COLO668 (cell line): ENCODE measurements around the gene ABCF3.

Experiments
- DNase-seq: peaks from one replicate; lab custom pipeline; 2025; ENCODE audit not compliant: unreplicated experiment; lab: John Stamatoyannopoulos, UW

The ABCF3 gene

GRCh38 chr3:184184546-184185230, 1.3 kb upstream of the ABCF3 start:
- DNase-seq = no peak

GRCh38 chr3:184185461-184186183, 377 bp upstream of the ABCF3 start:
- DNase-seq = peak; percentile 97

- no peak for DNase-seq
Measured at GRCh38 chr3:184186902-184187207, 856 bp downstream of the ABCF3 start.

GRCh38 chr3:184188080-184188479, 2.1 kb downstream of the ABCF3 start:
- DNase-seq = no peak

GRCh38 chr3:184189421-184189820, 3.4 kb downstream of the ABCF3 start:
- no peak for DNase-seq

- DNase-seq = no peak
Measured at GRCh38 chr3:184192889-184193288, 6.9 kb downstream of the ABCF3 start.

GRCh38 chr3:184193991-184194539, 8.1 kb downstream of the ABCF3 start:
- DNase-seq = no peak

- peak; percentile 14 for DNase-seq
Measured at GRCh38 chr3:184196536-184196935, 10.5 kb downstream of the ABCF3 start.

GRCh38 chr3:184198509-184198908, 12.5 kb downstream of the ABCF3 start:
- DNase-seq = no peak

- DNase-seq = no peak
Measured at GRCh38 chr3:184200825-184201224, 14.8 kb downstream of the ABCF3 start.

GRCh38 chr3:184203526-184203925, 17.5 kb downstream of the ABCF3 start:
- DNase-seq = no peak

GRCh38 chr3:184209146-184209923, 23.3 kb downstream of the ABCF3 start:
- DNase-seq = no peak

GRCh38 chr3:184211297-184211696, 25.3 kb downstream of the ABCF3 start:
- no peak for DNase-seq

- DNase-seq = no peak
Measured at GRCh38 chr3:184211718-184212117, 25.7 kb downstream of the ABCF3 start.

- no peak for DNase-seq
Measured at GRCh38 chr3:184218814-184219213, 32.8 kb downstream of the ABCF3 start.

- DNase-seq = no peak
Measured at GRCh38 chr3:184222521-184222920, 36.5 kb downstream of the ABCF3 start.

- DNase-seq = no peak
Measured at GRCh38 chr3:184223946-184224345, 37.9 kb downstream of the ABCF3 start.

GRCh38 chr3:184227481-184227935, 41.5 kb downstream of the ABCF3 start:
- DNase-seq = peak; percentile 27

GRCh38 chr3:184228376-184229137, 42.6 kb downstream of the ABCF3 start:
- no peak for DNase-seq

- DNase-seq = peak; percentile 84
Measured at GRCh38 chr3:184229394-184230080, 43.5 kb downstream of the ABCF3 start, which contains the start of gene VWA5B2. Gene VWA5B2, plus strand, starts transcription at chr3:184229585. Its CDS starts 944 bp downstream, at chr3:184230529.
